H7 (cell line): Measurements from ENCODE around the gene C2orf92. TPM values are rescaled to one million over a fixed set of nuclear protein-coding genes. Genes with fewer than 3 reads are reported as not detected.
"Not testable (repeated sequence)": the region's sequence is repeated elsewhere in the genome, so short reads cannot be mapped to it uniquely, and the experiment has no call there.

Experiments
- DNase-seq: peaks from one replicate; pipeline ENCODE4 v3.0.0; 2012
- H3K27me3 ChIP-seq: 2 replicates; pipeline ENCODE4 v1.6.0; 2011; ENCODE audit warnings: mild to moderate bottlenecking, low read length; ENCODE audit not compliant: control insufficient read depth, insufficient read depth
- H3K36me3 ChIP-seq: replicated peaks from 2 replicates; pipeline ENCODE4 v1.5.1; 2011; ENCODE audit warnings: low read length; ENCODE audit not compliant: control insufficient read depth, insufficient read depth
- H3K4me3 ChIP-seq: 2 replicates; pipeline ENCODE4 v1.5.1; 2011; ENCODE audit warnings: low read depth, mild to moderate bottlenecking, control low read depth, low read length, moderate library complexity; ENCODE audit not compliant: insufficient read depth
- total RNA-seq: library from RNA; depleted of rRNA; stranded (reverse); fragments of >200 nt; shearing (Covaris generic); gene quantifications from 2 replicates; pipeline ENCODE4 v1.2.3, GENCODE V29; 2014; rRNA removed

The C2orf92 gene
- 2.5 and 4.2 TPM in 2 replicates for total RNA-seq

DNA sequence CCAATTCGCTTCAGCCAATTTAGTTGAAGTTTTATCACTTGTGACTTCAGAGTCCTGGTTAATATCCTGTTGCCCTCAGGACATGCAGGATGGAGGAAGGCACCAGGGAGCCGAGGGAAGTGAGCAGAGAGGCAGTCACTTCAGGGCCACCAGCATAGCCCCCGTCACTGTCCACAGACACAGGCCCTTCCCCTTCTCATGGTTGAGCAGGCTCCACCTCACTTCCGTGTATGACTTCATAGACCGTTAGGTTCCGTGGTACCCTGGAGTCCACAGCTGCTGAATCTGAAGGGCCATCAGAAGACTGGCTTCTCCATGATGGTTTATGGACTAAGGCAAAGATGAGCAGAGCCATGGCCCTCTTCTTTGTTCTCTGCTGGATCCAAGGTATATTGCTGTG lies at the start of gene C2orf92:
Gene C2orf92, plus strand, starts transcription at position 266 of the 400 bp plus-strand sequence. Its CDS starts 76 bp downstream, at position 342.
- Histone ChIP-seq H3K36me3 (no peaks in the 10 kb centered on the region), H3K4me3 (no peak within 1 kb of the TSS), H3K27me3 (no peaks in the 10 kb centered on the region)
- no peak for DNase-seq

GRCh38 chr2:97620492-97620891 lies 49.0 kb upstream of the C2orf92 start:
- H3K36me3 ChIP-seq, H3K27me3 ChIP-seq, DNase-seq, H3K4me3 ChIP-seq: not testable (repeated sequence)

DNA sequence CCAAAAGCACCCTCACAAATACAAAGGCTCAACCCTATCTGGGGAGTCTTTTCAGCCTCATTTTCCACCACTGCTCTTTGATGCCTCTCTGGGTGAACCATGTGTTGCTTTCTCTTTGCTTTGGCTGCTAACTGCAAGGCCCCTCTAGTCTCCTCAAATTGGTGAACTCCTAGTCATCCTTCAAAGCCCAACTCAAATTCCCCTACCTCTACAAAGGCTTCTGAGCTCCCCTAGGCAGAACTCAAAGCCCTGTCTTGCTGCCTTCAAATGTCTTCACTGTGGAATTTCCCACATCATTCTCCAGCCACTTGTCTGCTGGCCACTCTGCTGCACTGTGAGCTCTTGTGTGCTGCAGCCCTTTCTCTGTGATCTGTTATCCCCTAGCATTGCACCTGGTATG lies 46.5 kb upstream of the C2orf92 start:
- H3K36me3 ChIP-seq, H3K4me3 ChIP-seq, H3K27me3 ChIP-seq, DNase-seq: not testable (repeated sequence)

GRCh38 chr2:97625354-97626048 lies 44.0 kb upstream of the C2orf92 start:
- not testable (repeated sequence) for H3K36me3 ChIP-seq, H3K4me3 ChIP-seq, DNase-seq, H3K27me3 ChIP-seq

- not testable (repeated sequence) for H3K27me3 ChIP-seq, H3K36me3 ChIP-seq, H3K4me3 ChIP-seq, DNase-seq
These were observed 43.5 kb upstream of the C2orf92 start for GRCh38 chr2:97626049-97626430.

- Histone ChIP-seq H3K36me3 (peaks cover 15% of the 10 kb centered on the region), H3K4me3 (no peak overlapping the region), H3K27me3 (no peaks in the 10 kb centered on the region)
- no peak for DNase-seq
These were observed 25.3 kb upstream of the C2orf92 start for GRCh38 chr2:97644023-97644717.

DNA sequence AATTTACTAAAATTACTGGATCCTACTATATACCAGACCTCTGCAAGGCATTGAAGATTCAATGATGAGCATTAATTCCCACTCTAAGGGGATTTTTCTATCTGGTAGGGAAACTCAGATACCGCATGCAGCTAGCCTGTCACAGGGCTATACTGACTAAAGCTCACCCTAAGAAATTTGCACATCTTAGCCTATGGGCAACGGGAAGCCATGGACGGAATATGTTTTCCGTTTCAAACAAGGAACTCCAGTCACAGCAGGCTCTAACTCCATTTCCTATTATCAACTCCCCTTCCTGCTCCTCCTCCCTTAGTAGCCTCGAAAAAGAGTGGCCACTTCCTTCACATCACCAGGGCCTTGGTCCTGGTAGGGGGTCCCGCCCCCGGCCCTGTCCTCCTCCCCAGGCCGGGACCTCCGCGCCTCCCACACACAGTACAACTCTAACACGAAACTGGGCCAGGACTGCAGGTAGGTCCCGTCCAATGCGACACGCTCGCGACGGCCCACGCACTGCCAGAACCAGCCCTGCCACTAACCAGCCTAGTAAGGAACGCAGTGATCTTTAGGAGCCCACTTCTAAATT lies 24.3 kb upstream of the C2orf92 start:
- H3K27me3 ChIP-seq: no peaks in the 10 kb centered on the region
- peak overlapping the region; percentile 67 for H3K4me3 ChIP-seq
- peak; percentile 66 for DNase-seq
- H3K36me3 ChIP-seq: peaks cover 16% of the 10 kb centered on the region

GRCh38 chr2:97645695-97646629 lies 23.6 kb upstream of the C2orf92 start, which contains the start of gene COX5B:
TSS of gene COX5B (plus strand) at chr2:97646062. CDS start at chr2:97646087, 25 bp downstream.
- no peaks in the 10 kb centered on the region for H3K27me3 ChIP-seq
- peak; percentile 98 for DNase-seq
- H3K36me3 ChIP-seq: peaks cover 16% of the 10 kb centered on the region
- peak within 1 kb of the TSS; percentile 97 for H3K4me3 ChIP-seq

DNA sequence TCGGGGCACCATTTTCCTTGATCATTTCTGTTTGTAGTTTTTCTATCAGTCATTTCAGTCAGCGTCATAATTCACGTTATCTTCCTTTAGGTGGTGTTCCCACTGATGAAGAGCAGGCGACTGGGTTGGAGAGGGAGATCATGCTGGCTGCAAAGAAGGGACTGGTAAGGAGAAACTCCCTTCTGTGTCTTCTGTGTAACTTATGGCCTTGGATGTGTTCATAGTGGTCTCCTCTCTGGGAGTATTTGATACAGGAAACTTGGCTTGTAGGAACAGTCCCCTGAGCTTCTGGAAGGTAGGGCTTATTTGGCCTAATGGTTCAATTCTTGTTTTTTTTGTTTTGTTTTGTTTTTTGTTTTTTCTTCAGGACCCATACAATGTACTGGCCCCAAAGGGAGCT lies 22.5 kb upstream of the C2orf92 start:
- Histone ChIP-seq H3K4me3 (peak overlapping the region; percentile 4; the same call in 1 of the 2 replicates), H3K27me3 (no peaks in the 10 kb centered on the region), H3K36me3 (peaks cover 16% of the 10 kb centered on the region)
- DNase-seq: no peak

DNA sequence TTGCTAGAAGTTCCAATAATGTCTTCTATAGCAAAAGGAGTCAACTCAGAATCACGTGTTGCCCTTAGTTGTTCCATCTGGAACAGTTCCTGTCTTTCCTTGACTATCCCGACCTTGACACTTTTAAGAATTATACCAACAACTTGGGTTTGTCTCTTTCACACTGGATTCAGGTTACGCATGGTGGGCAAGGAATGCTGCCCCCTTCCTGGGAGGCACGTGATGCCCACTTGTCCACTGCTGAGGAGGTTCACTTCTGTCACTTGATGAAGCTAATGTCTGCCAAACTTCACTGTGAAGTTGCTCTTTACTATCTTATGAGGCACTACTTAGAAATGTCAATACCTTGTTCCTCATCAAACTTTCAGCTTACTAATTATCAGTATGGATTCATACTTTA lies 18.4 kb upstream of the C2orf92 start:
- no peaks in the 10 kb centered on the region for H3K27me3 ChIP-seq
- H3K36me3 ChIP-seq: peaks cover 16% of the 10 kb centered on the region
- DNase-seq: peak; percentile 10
- H3K4me3 ChIP-seq: no peak overlapping the region

- Histone ChIP-seq H3K36me3 (peaks cover 15% of the 10 kb centered on the region), H3K4me3 (no peak overlapping the region), H3K27me3 (no peaks in the 10 kb centered on the region)
- DNase-seq: peak; percentile 4
These were observed 16.0 kb upstream of the C2orf92 start for GRCh38 chr2:97653473-97653872.

DNA sequence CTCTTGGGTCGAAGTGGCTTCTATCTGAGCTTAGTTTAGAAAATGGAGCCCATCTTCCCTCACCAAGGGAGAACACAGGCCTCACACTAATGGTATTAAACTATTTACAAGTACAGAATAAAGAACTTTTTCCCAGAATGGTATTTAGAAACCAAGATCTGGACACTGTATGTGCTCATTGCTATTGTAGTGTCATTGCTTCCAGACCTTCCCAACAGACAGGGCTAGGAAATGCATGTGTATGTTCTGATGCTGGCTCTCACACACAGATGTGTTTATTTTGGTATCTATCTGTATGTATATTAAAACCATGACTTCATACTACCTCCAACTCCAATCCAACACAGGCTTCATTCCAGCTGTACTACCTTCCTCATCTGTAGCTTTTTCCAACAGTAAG lies 15.6 kb upstream of the C2orf92 start:
- DNase-seq: no peak
- peaks cover 13% of the 10 kb centered on the region for H3K36me3 ChIP-seq
- no peaks in the 10 kb centered on the region for H3K27me3 ChIP-seq
- no peak overlapping the region for H3K4me3 ChIP-seq

DNA sequence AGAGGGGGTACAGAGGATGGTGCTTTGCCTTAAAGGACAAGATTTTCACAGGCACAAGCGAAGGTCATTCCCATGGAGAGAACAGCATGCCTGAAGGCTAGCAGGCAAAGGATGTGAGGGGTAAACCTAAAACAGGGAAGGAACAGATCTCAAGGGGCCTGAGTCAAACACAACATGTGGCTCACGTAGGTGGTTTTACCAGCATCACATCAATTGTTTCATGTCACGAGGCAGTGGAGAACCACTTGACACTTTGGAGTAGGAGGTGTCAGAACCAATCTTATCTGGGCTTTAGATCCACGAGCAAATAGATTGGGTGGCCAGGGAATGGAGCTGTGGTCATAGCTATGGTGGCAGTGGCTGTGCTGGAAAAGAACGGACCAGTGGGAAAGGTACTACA lies 15.2 kb upstream of the C2orf92 start:
- Histone ChIP-seq H3K4me3 (no peak overlapping the region), H3K36me3 (peaks cover 11% of the 10 kb centered on the region), H3K27me3 (no peaks in the 10 kb centered on the region)
- peak; percentile 9 for DNase-seq

- Histone ChIP-seq H3K36me3 (peaks cover 11% of the 10 kb centered on the region), H3K4me3 (no peak overlapping the region), H3K27me3 (no peaks in the 10 kb centered on the region)
- peak; percentile 13 for DNase-seq
These were observed 14.7 kb upstream of the C2orf92 start for GRCh38 chr2:97654791-97655190.
